ENCODE measurements around the gene RAD18. TPM values are rescaled to one million over a fixed set of nuclear protein-coding genes. Genes with fewer than 3 reads are reported as not detected.

The RAD18 gene
- polyA plus RNA-seq, 3 donors: 1.9 to 6.9 (median 5.1) TPM

DNA sequence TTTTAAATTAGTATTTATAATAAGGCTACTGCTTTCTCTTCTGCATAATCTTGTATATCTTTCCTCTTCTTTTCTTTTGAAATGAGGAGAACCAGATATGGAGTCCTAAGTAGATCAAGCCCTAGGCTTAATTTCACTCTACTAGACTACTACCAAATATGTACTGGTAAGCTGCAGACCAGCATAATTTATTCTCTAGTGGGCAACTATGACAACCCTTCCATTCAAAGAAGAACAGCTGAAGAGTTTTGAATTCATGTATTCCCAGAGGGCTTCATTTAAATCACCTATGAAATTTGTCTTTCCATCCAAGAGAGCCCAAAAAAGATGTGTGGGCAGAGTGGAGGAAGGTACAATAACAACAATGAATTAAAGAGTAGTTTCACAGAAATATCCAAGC lies 10.0 kb downstream of the RAD18 start:
- Mint-ChIP-seq H3K27me3 (ENCODE audit: low read depth in 3 of 3) (peaks cover 0 to 1% (median 0%) of the 10 kb centered on the region in 3 donors), H3K4me3 (no peak overlapping the region), H3K9me3 (peaks cover 0 to 3% (median 0%) of the 10 kb centered on the region in 7 donors), H3K27ac (no peak overlapping the region), H3K36me3 (peaks cover 13 to 15% of the 10 kb centered on the region in 2 donors), H3K4me1 (peaks cover 9% of the 10 kb centered on the region)
- TF ChIP-seq, protein P1, sequence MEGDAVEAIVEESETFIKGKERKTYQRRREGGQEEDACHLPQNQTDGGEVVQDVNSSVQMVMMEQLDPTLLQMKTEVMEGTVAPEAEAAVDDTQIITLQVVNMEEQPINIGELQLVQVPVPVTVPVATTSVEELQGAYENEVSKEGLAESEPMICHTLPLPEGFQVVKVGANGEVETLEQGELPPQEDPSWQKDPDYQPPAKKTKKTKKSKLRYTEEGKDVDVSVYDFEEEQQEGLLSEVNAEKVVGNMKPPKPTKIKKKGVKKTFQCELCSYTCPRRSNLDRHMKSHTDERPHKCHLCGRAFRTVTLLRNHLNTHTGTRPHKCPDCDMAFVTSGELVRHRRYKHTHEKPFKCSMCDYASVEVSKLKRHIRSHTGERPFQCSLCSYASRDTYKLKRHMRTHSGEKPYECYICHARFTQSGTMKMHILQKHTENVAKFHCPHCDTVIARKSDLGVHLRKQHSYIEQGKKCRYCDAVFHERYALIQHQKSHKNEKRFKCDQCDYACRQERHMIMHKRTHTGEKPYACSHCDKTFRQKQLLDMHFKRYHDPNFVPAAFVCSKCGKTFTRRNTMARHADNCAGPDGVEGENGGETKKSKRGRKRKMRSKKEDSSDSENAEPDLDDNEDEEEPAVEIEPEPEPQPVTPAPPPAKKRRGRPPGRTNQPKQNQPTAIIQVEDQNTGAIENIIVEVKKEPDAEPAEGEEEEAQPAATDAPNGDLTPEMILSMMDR (IDR thresholded peaks at IDR 0.05): no peak
- intact Hi-C loops (cut with micrococcal nuclease): no loop called here
- no peaks in the 10 kb centered on the region for H4K20me1 ChIP-seq (ENCODE audit: insufficient read depth, low read length)
- no peak for DNase-seq
- no peaks in the 10 kb centered on the region for H3K27me3 ChIP-seq (ENCODE audit: control insufficient read depth in 2 of 2, insufficient read depth in 2 of 2, low read length in 2 of 2)
- no peak overlapping the region for H2AFZ ChIP-seq (ENCODE audit: insufficient read depth, low read depth, low read length, poor library complexity, severe bottlenecking)
- H3K9ac ChIP-seq (ENCODE audit: insufficient read depth, low read length, poor library complexity, severe bottlenecking): no peak overlapping the region
- no peak overlapping the region for H3K27ac ChIP-seq (ENCODE audit: low read depth in 1 of 2, low read length in 2 of 2)
- no peak overlapping the region for H3K4me3 ChIP-seq (replicated peaks in 1 of 3; ENCODE audit: low read depth in 2 of 3, low read length in 3 of 3)
- H3K36me3 ChIP-seq (replicated peaks in 1 of 2; ENCODE audit: control insufficient read depth in 1 of 2, insufficient read depth in 2 of 2, low read length in 2 of 2): peaks cover 4 to 22% of the 10 kb centered on the region in 2 donors
- H3K4me2 ChIP-seq (replicated peaks; ENCODE audit: extremely low read depth, low read length, poor library complexity, severe bottlenecking): no peak overlapping the region
- no peaks in the 10 kb centered on the region for H3K9me3 ChIP-seq (replicated peaks in 1 of 2; ENCODE audit: control insufficient read depth in 1 of 2, insufficient read depth in 1 of 2, low read length in 2 of 2)
- H3K4me1 ChIP-seq (ENCODE audit: control insufficient read depth in 1 of 2, insufficient read depth in 2 of 2, low read length in 2 of 2): no peaks in the 10 kb centered on the region
- peaks cover 16% of the 10 kb centered on the region for H3K79me2 ChIP-seq (ENCODE audit: insufficient read depth, low read length)

GRCh38 chr3:8952130-8952529 lies 11.1 kb downstream of the RAD18 start:
- Histone ChIP-seq H3K4me2 (replicated peaks; ENCODE audit: extremely low read depth, low read length, poor library complexity, severe bottlenecking) (no peak overlapping the region), H3K9me3 (replicated peaks in 1 of 2; ENCODE audit: control insufficient read depth in 1 of 2, insufficient read depth in 1 of 2, low read length in 2 of 2) (no peaks in the 10 kb centered on the region), H3K4me1 (ENCODE audit: control insufficient read depth in 1 of 2, insufficient read depth in 2 of 2, low read length in 2 of 2) (no peaks in the 10 kb centered on the region), H2AFZ (ENCODE audit: insufficient read depth, low read depth, low read length, poor library complexity, severe bottlenecking) (no peak overlapping the region), H3K27ac (ENCODE audit: low read depth in 1 of 2, low read length in 2 of 2) (no peak overlapping the region), H3K79me2 (ENCODE audit: insufficient read depth, low read length) (peaks cover 16% of the 10 kb centered on the region), H4K20me1 (ENCODE audit: insufficient read depth, low read length) (no peaks in the 10 kb centered on the region), H3K36me3 (replicated peaks in 1 of 2; ENCODE audit: control insufficient read depth in 1 of 2, insufficient read depth in 2 of 2, low read length in 2 of 2) (peaks cover 2 to 22% of the 10 kb centered on the region in 2 donors), H3K27me3 (ENCODE audit: control insufficient read depth in 2 of 2, insufficient read depth in 2 of 2, low read length in 2 of 2) (no peaks in the 10 kb centered on the region), H3K4me3 (replicated peaks in 1 of 3; ENCODE audit: low read depth in 2 of 3, low read length in 3 of 3) (no peak overlapping the region), H3K9ac (ENCODE audit: insufficient read depth, low read length, poor library complexity, severe bottlenecking) (no peak overlapping the region)
- Mint-ChIP-seq H3K36me3 (peaks cover 19 to 20% of the 10 kb centered on the region in 2 donors), H3K27ac (peak overlapping the region in 1 of 7 donors; percentile 42), H3K9me3 (peaks cover 0 to 3% (median 0%) of the 10 kb centered on the region in 7 donors), H3K4me3 (no peak overlapping the region), H3K4me1 (peaks cover 9% of the 10 kb centered on the region), H3K27me3 (ENCODE audit: low read depth in 3 of 3) (peaks cover 0 to 1% (median 0%) of the 10 kb centered on the region in 3 donors)
- TF ChIP-seq, protein P1 (IDR thresholded peaks at IDR 0.05): no peak
- intact Hi-C loops (cut with micrococcal nuclease): no loop called here
- no peak for DNase-seq

All from CD14-positive monocyte (primary cell).